Prostate gland (tissue), 2 donors: Measurements from ENCODE around the gene FAM153A.
"Not testable (repeated sequence)": the region's sequence is repeated elsewhere in the genome, so short reads cannot be mapped to it uniquely, and the experiment has no call there.

Experiments
- POLR2A ChIP-seq: fragments of 450-650 bp; IDR thresholded peaks from one replicate; pipeline ENCODE4 v1.6.1; 2016; ENCODE audit warnings: antibody characterized with exemption, mild to moderate bottlenecking
- POLR2AphosphoS5 ChIP-seq: sonication (generic); formaldehyde crosslinking; IDR thresholded peaks from one replicate; pipeline ENCODE4 v1.6.1; 2017; ENCODE audit warnings: antibody characterized with exemption
- TF ChIP-seq, protein P1 (sequence below), 4 experiments: fragments of 200-600 bp in 2 of 4; fragments of 450-650 bp in 2 of 4; sonication (generic) in 2 of 4; IDR thresholded peaks; 1 replicate in 3 of 4; 2 replicates in 1 of 4; pipeline ENCODE4 v1.5.1; 2016 to 2019; ENCODE audit warnings: antibody characterized with exemption in 4 of 4, mild to moderate bottlenecking in 2 of 4, moderate library complexity in 2 of 4

DNA sequence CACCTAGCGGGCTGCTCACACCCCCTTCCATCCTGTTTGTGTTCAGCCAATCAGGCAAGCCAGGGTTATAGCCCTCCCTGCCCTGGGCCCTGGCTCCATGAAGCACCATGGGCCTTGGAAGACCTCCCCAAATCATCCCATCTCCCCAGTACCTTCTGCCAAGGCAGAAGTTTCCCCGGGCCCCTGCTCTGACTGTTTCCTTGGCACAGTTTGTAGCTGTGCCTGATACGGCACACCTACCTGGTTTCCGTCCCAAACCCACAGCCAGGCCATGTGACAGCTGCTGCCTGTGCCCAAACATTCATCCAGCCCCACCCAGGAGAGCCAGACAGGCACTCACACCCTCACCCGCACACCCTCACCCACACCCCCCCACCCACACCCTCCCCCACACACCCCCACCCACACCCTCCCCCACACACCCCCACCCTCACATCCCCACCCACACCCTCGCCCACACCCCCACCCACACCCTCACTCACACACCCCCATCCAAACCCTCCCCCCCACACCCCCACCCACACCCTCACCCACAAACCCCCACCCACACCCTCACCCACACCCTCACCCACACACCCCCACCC is 29.6 kb upstream of the FAM153A start:
- TF ChIP-seq, protein P1, sequence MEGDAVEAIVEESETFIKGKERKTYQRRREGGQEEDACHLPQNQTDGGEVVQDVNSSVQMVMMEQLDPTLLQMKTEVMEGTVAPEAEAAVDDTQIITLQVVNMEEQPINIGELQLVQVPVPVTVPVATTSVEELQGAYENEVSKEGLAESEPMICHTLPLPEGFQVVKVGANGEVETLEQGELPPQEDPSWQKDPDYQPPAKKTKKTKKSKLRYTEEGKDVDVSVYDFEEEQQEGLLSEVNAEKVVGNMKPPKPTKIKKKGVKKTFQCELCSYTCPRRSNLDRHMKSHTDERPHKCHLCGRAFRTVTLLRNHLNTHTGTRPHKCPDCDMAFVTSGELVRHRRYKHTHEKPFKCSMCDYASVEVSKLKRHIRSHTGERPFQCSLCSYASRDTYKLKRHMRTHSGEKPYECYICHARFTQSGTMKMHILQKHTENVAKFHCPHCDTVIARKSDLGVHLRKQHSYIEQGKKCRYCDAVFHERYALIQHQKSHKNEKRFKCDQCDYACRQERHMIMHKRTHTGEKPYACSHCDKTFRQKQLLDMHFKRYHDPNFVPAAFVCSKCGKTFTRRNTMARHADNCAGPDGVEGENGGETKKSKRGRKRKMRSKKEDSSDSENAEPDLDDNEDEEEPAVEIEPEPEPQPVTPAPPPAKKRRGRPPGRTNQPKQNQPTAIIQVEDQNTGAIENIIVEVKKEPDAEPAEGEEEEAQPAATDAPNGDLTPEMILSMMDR (IDR thresholded peaks at IDR 0.05): not testable (repeated sequence)
- TF ChIP-seq POLR2A, POLR2AphosphoS5: not testable (repeated sequence)
